ENCODE results near the gene MRPL55. TPM values are rescaled to one million over a fixed set of nuclear protein-coding genes. Genes with fewer than 3 reads are reported as not detected.

Gene MRPL55
- total RNA-seq, 4 donors from 2014 or later: 68.7 to 83.7 (median 80.0) TPM

DNA sequence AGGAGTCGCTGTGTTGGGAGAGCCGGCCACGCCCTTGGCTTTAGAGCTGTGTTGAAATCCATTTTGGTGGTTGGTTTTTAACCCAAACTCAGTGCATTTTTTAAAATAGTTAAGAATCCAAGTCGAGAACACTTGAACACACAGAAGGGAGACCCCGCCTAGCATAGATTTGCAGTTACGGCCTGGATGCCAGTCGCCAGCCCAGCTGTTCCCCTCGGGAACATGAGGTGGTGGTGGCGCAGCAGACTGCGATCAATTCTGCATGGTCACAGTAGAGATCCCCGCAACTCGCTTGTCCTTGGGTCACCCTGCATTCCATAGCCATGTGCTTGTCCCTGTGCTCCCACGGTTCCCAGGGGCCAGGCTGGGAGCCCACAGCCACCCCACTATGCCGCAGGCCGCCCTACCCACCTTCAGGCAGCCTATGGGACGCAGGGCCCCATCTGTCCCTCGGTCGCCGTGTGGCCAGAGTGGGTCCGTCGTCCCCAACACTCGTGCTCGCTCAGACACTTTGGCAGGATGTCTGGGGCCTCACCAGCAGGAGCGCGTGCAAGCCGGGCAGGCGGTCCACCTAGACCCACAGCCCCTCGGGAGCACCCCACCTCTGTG lies 10.7 kb downstream of the MRPL55 start:
- Histone ChIP-seq H3K36me3 (peaks cover 0 to 79% (median 9%) of the 10 kb centered on the region in 3 donors), H3K27ac (no peak overlapping the region), H3K4me3 (no peak overlapping the region), H3K4me1 (peaks cover 0 to 54% (median 13%) of the 10 kb centered on the region in 4 donors), H3K27me3 (no peaks in the 10 kb centered on the region), H3K9me3 (peaks cover 0 to 18% (median 3%) of the 10 kb centered on the region in 4 donors)
- TF ChIP-seq EP300 (IDR thresholded peaks at IDR 0.05) (no peak), POLR2A (IDR thresholded peaks at IDR 0.05) (no peak)
- TF ChIP-seq, protein P1, sequence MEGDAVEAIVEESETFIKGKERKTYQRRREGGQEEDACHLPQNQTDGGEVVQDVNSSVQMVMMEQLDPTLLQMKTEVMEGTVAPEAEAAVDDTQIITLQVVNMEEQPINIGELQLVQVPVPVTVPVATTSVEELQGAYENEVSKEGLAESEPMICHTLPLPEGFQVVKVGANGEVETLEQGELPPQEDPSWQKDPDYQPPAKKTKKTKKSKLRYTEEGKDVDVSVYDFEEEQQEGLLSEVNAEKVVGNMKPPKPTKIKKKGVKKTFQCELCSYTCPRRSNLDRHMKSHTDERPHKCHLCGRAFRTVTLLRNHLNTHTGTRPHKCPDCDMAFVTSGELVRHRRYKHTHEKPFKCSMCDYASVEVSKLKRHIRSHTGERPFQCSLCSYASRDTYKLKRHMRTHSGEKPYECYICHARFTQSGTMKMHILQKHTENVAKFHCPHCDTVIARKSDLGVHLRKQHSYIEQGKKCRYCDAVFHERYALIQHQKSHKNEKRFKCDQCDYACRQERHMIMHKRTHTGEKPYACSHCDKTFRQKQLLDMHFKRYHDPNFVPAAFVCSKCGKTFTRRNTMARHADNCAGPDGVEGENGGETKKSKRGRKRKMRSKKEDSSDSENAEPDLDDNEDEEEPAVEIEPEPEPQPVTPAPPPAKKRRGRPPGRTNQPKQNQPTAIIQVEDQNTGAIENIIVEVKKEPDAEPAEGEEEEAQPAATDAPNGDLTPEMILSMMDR (IDR thresholded peaks at IDR 0.05): no peak
- WGBS, 2 donors: 89 to 94% methylated on average over 28 of the region's 28 CpGs
- DNase-seq (ENCODE audit: low spot score in 2 of 2): no peak

GRCh38 chr1:228097333-228098081 lies 11.6 kb downstream of the MRPL55 start:
- H3K9me3 ChIP-seq: peaks cover 0 to 18% (median 3%) of the 10 kb centered on the region in 4 donors
- 89 to 92% methylated on average over 25 to 28 of the region's 34 CpGs for WGBS, 2 donors
- TF ChIP-seq POLR2A (IDR thresholded peaks at IDR 0.05) (no peak), EP300 (IDR thresholded peaks at IDR 0.05) (no peak)
- TF ChIP-seq, protein P1 (IDR thresholded peaks at IDR 0.05): no peak
- H3K27ac ChIP-seq: no peak overlapping the region
- DNase-seq (ENCODE audit: low spot score in 2 of 2): no peak
- peaks cover 0 to 87% (median 9%) of the 10 kb centered on the region in 3 donors for H3K36me3 ChIP-seq
- no peak overlapping the region for H3K4me3 ChIP-seq
- H3K4me1 ChIP-seq: peaks cover 0 to 61% (median 14%) of the 10 kb centered on the region in 4 donors
- no peaks in the 10 kb centered on the region for H3K27me3 ChIP-seq

- peaks cover 0 to 18% (median 3%) of the 10 kb centered on the region in 4 donors for H3K9me3 ChIP-seq
- TF ChIP-seq, protein P1 (IDR thresholded peaks at IDR 0.05): no peak
- TF ChIP-seq POLR2A (IDR thresholded peaks at IDR 0.05) (no peak), EP300 (IDR thresholded peaks at IDR 0.05) (no peak)
- no peak overlapping the region for H3K27ac ChIP-seq
- WGBS, 2 donors: 95 to 96% methylated on average over 5 to 13 of the region's 13 CpGs
- H3K27me3 ChIP-seq: no peaks in the 10 kb centered on the region
- peaks cover 0 to 90% (median 9%) of the 10 kb centered on the region in 3 donors for H3K36me3 ChIP-seq
- DNase-seq (ENCODE audit: low spot score in 2 of 2): no peak
- H3K4me1 ChIP-seq: peaks cover 0 to 61% (median 12%) of the 10 kb centered on the region in 4 donors
- H3K4me3 ChIP-seq: no peak overlapping the region
Observed at GRCh38 chr1:228096416-228097332, 12.4 kb downstream of the MRPL55 start.

- Histone ChIP-seq H3K9me3 (peaks cover 0 to 18% (median 3%) of the 10 kb centered on the region in 4 donors), H3K4me1 (peaks cover 0 to 61% (median 15%) of the 10 kb centered on the region in 4 donors), H3K36me3 (peaks cover 0 to 85% (median 9%) of the 10 kb centered on the region in 3 donors), H3K27ac (no peak overlapping the region), H3K27me3 (no peaks in the 10 kb centered on the region), H3K4me3 (no peak overlapping the region)
- TF ChIP-seq EP300 (IDR thresholded peaks at IDR 0.05): no peak
- TF ChIP-seq, protein P1 (IDR thresholded peaks at IDR 0.05): no peak
- TF ChIP-seq POLR2A (IDR thresholded peaks at IDR 0.05): no peak
- 85 to 90% methylated on average over 8 of the region's 8 CpGs for WGBS, 2 donors
- DNase-seq (ENCODE audit: low spot score in 2 of 2): no peak
Observed at GRCh38 chr1:228095938-228096337, 13.2 kb downstream of the MRPL55 start.

All from tibial nerve (tissue), 4 donors.